SIG-M5 (cell line): ENCODE results near the gene AKR1C2.
"Not testable (repeated sequence)": the region's sequence is repeated elsewhere in the genome, so short reads cannot be mapped to it uniquely, and the experiment has no call there.

Experiments used
- DNase-seq: peaks from one replicate; lab custom pipeline; 2025; lab: John Stamatoyannopoulos, UW

AKR1C2 gene

DNA sequence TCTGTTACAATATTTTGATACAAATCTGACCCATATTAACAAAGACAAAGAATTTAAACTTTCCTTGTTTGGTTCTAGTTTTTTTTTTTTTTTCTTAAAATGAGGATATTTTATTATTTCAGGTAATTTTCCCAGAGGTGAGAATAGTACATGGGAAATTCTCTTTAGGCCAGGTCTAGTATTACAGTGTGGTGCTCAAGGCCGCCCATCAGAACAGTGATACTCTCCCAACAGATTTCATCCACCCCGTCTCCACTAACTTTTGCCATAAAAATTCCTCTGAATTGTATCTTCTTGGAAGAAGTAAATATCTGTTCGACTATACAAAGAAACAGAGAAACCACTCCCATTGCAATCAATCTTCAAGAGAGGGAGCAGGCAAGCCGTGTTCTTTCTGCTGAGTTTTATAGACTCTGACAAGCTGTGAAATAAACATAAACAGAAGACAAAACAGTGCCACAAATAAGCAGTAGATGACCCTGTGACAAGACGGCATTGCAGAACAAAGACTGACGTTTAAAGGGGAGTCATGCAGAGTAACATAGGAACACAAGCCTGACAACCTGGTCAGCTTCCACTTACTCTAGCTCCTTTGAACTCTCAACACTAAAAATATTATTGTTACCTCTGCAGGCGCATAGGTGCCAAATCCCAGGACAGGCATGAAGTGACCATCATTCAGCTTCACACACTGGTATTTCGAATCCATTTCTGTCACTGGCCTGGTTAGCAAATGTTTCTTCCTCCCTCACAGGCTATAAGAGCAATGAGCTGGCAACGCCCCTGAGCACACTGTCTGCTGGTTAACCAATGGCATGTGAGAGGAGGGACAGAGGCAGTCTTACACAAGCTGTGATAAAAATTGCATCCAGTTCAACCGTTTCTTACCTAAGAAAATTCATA lies at the start of gene AKR1C2:
Gene AKR1C2, minus strand, starts transcription at position 731 of the 903 bp plus-strand sequence. Its CDS starts 22 bp downstream, at position 709.
- DNase-seq = not testable (repeated sequence)

DNA sequence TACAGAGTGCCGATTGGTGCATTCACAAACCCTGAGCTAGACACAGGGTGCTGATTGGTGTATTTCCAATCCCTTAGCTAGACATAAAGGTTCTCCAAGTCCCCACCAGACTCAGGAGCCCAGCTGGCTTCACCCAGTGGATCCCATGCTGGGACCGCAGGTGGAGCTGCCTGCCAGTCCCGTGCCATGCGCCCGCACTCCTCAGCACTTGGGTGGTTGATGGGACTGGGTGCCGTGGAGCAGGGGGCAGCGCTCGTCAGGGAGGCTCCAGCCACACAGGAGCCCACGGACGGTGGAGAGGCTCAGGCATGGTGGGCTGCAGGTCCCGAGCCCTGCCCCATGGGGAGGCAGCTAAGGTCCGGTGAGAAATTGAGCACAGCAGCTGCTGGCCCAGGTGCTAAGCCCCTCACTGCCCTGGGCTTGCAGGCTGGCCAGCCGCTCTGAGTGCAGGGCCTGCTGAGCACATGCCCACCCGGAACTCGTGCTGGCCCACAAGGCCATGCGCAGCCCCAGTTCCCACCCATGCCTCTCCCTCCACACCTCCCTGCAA lies 49.4 kb upstream of the AKR1C2 start:
- DNase-seq = not testable (repeated sequence)

DNA sequence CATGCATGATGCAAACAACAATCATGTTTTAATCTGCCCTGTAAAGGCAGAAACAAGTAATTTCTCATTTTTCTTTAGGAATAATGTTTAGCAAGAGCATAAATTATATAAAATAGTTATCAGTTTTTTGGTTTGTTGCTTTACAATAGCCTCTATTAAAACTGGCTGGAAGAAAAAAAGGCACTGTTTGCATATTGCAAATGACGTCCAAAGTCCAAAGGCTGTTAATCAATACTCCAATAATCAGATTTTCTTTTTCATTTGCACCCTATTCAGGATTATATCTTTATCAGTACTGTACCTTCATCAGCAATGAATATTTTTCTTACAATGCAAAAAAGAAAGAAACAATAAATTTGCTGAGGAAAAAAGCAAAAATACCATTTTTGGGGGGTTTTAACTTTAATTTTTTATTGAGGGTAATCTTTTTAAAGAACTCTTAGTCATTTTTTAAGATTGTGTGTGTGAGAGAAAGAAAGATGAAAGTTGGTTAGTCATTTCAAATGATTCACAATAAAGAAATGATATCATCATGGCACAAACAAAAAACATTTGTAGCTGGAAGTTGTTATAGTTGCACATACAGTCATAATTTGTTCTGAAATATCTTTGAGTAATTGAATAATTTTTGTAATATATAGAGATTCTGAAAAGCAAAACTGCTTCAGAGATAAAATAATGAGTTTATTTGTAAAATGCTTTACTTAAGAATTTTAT lies 44.4 kb upstream of the AKR1C2 start:
- no peak for DNase-seq

DNA sequence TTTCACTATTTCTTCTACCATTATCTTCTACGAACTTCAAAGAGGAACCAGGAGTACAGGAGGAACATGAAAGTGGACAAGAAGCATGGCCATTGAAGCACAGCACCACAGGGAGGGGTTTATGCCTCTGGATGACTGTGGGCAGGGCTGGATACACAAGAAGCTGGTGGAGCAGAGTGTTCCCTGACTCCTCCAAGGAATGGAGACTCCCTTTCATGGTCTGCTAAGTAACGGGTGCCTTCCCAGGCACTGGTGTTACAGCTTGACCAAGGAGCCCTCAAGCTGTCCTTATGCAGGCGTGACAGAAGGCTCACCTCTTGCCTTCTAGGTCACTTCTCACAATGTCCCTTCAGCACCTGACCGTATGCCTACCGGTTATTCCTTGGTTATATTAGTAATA lies 43.4 kb upstream of the AKR1C2 start:
- DNase-seq = not testable (repeated sequence)

DNA sequence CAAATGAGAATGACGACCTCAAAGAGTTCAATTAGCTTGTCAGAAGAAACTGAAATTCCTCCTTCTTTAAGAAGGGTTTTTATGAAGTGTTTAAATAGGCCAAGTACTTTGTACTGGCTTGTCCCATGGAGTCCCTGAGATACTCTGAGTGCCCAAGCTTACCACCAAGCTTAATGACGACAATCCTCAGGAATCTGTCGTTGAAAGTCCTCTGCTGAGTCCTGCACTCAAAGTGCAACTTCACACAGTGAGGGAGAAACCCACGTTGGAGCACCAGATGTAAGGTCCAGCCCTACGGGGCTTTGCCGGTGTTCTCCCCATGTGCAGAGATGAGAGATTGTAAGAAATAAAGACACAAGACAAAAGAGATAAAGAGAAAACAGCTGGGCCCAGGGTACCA lies 42.8 kb upstream of the AKR1C2 start:
- DNase-seq = no peak

DNA sequence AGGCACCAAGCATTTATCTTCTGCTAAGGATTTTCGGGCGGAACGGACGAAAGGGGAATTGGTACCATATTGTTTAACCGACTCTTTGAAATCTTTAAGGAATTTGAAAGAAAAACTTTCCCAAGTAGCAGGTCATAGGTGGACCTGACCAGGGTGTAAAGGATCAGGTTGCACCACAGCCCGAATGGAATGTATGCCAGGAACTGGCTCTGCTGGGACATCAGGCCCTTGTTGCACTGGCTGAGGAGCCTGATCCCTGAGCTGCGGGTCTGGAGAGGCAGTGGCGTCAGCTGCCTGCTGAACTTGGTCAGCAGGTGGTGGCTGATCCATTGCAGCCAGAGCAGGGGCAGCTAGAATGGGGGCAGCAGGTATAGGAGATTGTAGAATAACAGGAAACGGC lies 41.4 kb upstream of the AKR1C2 start:
- no peak for DNase-seq

DNA sequence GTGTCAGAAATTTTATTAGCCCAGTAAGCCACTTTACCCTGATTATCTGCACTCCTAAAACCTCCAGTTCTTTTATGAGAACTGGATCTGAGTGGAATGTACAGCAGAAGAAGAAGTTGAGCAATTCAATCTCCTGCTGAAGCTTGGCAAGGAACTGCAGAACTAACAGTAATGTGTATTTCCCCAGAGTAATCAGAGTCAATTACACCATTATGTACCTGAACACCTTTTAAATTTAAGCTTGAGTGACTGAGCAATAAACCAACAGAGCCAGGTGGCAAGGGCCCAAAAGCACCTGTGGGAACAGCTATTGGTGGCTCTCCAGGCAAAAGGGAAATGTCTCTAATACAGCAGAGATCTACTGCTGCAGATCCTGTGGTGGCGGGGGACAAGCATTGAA lies 40.1 kb upstream of the AKR1C2 start:
- DNase-seq = no peak

DNA sequence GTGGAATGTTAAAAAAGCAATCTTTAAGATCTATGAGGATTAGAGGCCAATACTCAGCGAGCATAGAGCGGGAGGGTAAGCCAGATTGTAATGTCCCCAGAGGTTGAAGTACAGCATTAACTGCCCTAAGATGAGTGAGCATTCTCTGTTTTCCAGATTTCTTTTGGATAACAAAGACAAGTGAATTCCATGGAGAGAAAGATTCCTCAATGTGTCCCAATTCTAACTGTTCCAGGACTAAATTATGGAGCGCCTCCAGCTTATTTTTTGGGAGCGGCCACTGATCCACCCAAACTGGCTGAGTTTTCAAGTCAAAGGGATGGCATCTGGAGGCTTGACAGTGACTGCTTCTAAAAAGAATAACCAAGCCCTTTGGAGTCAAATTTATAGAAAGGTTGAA lies 39.3 kb upstream of the AKR1C2 start:
- DNase-seq = no peak

DNA sequence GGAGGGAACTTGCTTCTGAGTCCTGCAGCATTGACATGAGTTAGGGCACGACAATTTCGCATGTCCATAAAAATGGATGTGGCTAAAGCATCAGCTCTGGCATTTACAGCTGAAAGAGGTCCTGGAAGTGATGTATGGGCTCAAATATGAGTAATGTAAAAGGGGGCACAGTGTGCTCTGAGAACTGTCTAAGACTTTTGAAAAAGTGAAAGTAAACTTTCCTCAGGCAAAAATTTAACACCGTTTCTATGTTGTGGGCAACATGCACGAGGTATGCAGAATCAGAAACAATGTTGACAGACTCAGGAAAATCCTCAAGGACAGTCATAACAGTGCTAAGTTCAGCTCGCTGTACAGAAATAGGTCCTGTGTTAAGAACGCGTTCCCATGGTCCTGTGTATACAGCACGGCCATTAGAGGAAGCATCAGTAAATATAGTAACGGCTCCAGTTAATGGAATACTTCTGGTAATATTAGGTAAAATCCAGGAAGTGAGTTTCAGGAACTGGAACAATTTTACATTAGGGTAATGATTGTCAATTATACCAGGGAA lies 37.9 kb upstream of the AKR1C2 start:
- no peak for DNase-seq

DNA sequence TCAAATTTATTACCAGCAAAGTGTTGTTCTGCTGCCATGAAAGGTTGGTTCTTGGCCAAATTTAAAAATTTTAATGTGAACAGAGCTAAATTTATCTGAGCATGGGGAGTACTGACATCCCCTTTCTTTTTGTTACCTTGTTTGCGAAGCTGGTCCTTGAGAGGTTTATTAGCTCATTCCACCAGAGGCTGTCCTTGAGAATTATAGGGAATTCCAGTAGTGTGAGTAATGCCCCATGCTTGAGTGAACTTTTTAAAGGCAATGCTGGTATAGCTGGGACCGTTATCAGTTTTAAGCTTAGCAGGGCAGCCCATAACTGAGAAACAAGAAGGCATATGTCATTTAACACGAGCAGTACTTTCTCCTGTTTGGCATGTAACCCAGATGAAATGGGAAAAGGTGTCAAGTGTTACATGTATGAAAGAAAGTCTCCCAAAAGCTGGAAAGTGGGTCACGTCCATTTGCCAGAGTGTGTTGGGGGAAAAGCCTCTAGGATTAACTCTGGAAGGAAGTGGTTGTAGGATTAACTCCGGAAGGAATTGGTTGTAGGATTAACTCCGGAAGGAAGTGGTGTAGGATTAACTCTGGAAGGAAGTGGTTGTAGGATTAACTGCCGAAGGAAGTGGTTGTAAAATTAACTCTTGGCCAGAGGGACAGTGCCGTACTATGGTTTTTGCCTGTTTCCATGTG lies 37.3 kb upstream of the AKR1C2 start:
- no peak for DNase-seq

DNA sequence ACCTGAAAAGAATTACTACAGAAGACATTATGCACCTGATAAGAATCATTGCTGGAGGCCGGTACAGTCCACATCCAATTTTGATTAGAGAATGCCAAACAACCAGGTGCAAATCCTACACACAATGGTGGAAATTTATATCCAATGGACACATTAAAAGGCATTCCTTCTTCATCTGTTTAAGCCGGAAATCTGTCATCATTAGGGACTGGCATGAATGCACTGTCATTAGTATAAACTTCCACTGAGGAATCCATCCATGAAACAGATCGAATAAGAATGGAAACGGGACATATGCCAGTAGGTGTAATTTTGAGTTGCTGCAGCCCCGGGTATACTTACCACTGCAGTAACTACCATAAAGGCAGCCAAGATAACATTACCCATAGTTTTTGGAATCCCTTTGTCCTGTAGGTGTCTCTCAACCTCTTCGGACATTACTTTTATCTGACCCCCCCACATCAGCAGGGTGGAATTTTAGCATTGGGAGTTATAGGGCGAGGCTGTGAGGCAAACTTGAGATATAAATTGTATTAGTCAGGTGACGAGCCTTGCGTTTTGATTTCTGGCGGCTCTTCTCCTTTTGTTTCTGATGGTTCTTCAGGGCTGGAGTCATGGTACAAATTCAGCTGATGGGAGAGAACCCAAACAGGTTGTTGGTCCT lies 36.5 kb upstream of the AKR1C2 start:
- DNase-seq = no peak

DNA sequence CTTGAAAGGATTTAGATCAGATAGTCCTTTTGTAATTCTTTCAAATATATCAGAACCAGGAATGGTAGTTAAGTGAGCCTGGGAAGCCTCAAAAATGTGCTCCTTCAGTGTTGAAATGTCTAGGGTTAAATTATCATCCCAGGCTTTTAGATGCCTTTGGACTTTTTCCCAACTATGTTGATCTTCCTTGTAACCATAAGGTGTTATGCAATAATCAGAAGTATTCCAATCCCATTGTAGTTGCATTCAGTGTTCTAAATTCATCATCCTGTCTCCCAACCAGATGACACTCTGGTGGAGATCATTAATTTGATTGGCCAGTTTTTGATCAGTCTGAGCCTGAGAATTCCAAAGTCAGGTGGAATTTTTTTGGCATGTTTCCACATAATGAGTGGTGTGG lies 35.1 kb upstream of the AKR1C2 start:
- no peak for DNase-seq

DNA sequence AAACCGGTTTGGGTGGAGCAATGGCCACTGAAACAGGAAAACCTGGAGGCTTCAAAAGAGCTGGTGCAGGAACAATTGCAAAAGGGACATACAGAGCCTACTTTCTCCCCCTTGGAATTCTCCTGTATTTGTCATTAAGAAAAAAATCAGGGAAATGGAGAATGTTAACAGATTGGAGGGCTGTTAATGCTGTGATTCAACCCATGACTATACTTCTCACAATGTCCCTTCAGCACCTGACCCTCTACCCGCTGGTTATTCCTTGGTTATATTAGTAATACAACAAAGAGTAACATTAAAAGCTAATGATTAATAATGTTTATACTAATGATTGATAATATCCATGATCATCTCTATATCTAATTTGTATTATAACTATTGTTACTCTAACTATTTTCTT lies 34.4 kb upstream of the AKR1C2 start:
- DNase-seq = no peak

DNA sequence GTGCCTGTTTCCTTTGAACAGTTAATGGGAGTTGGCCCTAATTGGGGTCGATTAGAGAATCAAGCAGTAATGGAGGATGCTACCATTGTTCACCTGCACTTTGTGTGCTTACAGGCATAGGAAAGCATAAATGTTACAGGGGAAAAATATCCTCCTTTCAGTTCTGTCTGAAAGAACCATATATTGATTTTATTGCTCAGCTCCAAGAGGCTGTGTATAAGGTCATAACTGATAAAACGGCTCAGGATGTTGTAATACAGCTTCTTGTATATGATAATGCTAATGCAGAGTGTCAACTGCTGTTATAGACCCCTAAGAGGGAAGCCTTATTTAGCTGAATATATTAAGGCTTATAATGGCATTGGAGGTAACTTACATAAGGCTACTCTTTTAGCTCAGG lies 32.9 kb upstream of the AKR1C2 start:
- DNase-seq = no peak

DNA sequence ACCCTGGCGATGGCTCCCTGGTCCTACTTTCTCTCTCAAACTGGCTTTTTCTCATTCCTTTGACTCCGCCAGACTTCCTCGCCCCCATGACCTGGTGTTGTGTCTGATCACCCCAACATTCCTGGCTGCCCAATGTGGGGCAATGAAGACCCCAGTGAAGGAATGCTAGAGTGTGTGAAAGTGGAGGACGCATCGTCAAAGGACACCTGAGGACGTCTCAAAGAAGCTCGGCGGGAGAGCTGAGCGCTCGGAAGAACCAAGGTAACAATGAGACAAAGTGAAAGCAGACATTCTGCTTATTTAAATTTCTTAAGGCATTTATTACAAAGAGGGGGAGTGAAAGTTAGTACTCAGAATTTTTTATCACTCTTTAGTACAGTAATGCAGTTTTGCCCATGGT lies 31.7 kb upstream of the AKR1C2 start:
- no peak for DNase-seq

DNA sequence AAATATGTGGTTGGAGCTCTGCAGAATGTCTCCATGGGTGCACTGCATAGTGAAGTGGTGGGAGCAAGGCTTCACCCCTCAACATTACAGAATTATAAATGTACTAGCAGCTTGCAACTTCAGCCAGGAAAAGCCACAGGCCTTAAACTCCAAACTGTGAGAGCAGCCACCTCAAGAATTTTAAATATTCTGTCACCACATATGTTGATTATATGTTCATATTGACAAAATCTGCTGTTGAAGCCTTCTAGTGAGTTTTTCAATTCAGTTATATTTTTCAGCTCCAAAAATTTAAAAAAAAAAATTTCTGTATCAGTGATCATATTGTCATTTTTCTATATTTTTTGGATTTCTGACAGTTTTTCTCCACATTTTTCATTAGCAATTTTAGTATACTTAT lies 30.9 kb upstream of the AKR1C2 start:
- no peak for DNase-seq

DNA sequence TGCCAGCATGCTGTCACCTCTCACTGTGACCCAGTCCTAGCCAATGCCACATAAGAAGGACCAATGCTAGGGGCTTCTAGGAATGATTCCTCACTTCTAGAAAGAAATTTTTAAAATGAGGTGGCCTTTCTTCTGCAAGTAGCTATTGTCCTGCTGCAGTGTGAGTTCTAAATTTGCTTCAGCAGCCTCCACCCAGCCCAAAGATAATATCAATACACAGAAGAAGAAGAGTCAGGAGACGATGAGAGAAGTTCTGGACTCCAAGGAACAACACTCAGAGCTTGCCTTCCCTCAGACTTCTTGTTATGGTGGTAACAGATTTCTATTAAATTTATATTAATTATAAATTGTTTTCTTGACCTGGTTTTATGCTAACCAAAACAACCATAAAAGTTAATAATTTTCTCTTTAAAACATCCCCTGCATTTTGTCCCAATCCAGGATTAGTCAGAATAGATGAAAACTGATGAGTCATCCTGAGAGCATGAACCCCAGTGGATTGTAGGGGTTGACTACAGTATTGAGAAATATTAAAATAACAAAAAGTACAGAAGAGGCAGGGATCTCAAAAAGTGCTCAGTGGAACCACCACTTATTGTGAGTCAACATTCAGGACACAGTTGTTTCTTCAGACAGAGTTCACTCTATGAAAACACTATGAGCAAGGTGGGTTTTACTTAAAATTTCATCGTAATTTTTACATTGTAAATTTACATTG lies 29.6 kb upstream of the AKR1C2 start:
- DNase-seq = no peak

DNA sequence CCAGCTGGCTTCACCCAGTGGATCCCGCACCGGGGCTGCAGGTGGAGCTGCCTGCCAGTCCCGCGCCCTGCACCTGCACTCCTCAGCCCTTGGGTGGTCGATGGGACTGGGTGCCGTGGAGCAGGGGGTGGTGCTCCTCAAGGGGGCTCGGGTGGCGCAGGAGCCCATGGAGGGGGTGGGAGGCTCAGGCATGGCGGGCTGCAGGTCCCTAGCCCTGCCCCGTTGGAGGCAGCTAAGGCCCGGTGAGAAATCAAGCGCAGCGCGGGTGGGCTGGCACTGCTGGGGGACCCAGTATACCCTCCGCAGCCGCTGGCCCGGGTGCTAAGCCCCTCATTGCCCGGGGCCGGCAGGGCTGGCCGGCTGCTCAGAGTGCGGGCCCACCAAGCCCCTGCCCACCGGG lies 28.8 kb upstream of the AKR1C2 start:
- DNase-seq = not testable (repeated sequence)

DNA sequence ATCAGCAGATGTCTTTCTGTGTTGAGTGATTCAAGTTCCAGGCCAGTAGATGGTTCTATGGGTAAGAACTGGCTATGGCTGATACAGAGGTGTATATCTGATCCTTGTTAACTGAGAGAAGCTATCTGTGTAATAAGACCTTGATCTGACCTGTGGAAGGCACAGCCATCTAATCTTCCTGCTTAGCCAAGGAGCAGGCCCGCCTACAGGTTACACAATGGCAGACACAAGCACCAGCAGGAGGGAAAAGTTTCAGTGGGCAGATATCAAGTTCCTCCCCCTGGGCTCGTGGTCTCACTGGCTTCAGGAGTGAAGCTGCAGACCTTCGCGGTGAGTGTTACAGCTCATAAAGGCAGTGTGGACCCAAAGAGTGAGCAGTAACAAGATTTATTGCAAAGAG lies 27.9 kb upstream of the AKR1C2 start:
- DNase-seq = not testable (repeated sequence)

DNA sequence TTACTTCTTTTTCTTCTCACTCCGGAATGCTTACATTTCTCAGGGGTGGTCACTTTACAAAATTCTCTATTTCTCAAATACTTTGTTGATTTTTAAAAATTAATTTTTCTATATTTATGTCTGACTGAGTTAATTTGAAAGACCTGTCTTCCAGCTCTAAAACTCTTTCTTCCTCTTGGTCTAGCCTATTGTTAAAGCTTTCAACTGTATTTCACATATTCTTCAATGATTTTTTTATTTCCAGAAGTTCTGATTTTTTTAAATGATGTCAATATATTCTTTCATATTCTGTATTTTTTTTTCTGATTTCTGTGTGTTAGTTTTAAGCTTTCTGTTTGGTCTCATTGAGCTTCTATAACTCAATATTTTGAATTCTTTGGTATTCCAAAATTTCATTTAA lies 27.3 kb upstream of the AKR1C2 start:
- DNase-seq = no peak

DNA sequence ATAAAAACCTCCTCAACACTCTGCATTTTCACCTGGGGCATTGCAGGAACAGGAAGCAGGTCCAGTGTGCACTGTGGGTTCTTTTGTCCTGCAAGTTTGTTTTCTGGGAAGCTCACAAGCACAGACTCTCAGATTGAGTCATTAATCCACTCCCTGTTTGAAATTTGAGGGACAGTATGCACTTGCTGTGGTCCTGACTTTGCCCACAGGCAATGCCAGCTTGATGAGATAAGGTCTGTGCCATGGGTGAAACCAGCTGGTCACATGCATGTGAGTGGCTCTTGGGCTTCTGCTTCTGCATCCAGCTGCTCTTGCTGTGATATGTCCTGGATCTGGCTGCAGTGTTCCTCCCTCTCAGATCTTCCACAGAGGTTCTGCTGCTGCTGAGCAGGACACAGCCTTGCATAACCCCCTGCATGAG lies 21.8 kb upstream of the AKR1C2 start:
- not testable (repeated sequence) for DNase-seq
